ENCODE results near the gene P2RX2. TPM values are rescaled to one million over a fixed set of nuclear protein-coding genes. Genes with fewer than 3 reads are reported as not detected.

The P2RX2 gene
- total RNA-seq, 2 donors from 2014 or later = not detected

DNA sequence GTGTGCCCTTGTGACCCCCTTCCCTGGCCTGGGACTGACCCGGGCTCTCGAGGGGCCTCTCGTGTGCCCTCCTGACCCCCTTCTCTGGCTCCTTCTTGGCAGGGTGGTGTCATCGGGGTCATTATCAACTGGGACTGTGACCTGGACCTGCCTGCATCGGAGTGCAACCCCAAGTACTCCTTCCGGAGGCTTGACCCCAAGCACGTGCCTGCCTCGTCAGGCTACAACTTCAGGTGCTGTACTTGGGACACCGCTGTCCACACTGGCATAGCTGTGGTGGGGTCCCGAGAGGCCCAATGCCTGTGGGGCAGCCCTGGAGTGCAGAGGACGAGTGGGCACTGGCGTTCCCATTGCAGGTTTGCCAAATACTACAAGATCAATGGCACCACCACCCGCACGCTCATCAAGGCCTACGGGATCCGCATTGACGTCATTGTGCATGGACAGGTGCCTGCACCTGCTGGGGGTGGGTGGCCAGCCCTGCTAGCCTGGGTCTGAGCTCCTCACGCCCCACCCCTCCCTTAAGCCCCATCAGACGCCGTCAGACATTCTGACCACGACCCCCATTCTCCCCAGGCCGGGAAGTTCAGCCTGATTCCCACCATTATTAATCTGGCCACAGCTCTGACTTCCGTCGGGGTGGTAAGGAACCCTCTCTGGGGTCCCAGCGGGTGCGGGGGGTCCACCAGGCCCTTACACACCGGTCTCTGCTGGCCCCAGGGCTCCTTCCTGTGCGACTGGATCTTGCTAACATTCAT, 2.5 kb downstream of the P2RX2 start:
- no peak for TF ChIP-seq CTCF (IDR thresholded peaks at IDR 0.05)
- Histone ChIP-seq H3K27me3 (replicated peaks; ENCODE audit: insufficient read depth) (peaks cover 9% of the 10 kb centered on the region), H3K4me1 (ENCODE audit: control insufficient read depth in 1 of 2, low read depth in 2 of 2) (peaks cover 0 to 6% of the 10 kb centered on the region in 2 donors), H3K4me3 (no peak overlapping the region), H3K36me3 (peaks cover 18% of the 10 kb centered on the region), H3K9me3 (peaks cover 12% of the 10 kb centered on the region), H3K27ac (no peak overlapping the region)
- ATAC-seq (ENCODE audit: insufficient number of reproducible peaks, low FRiP score, low read depth) = no peak
- no peak for DNase-seq (ENCODE audit: low spot score)

- peaks cover 18% of the 10 kb centered on the region for H3K36me3 ChIP-seq
- ATAC-seq (ENCODE audit: insufficient number of reproducible peaks, low FRiP score, low read depth) = no peak
- H3K27me3 ChIP-seq (replicated peaks; ENCODE audit: insufficient read depth) = peaks cover 9% of the 10 kb centered on the region
- no peak overlapping the region for H3K4me3 ChIP-seq
- peaks cover 0 to 6% of the 10 kb centered on the region in 2 donors for H3K4me1 ChIP-seq (ENCODE audit: control insufficient read depth in 1 of 2, low read depth in 2 of 2)
- peaks cover 7% of the 10 kb centered on the region for H3K9me3 ChIP-seq
- TF ChIP-seq CTCF (IDR thresholded peaks at IDR 0.05) = no peak
- H3K27ac ChIP-seq = no peak overlapping the region
- no peak for DNase-seq (ENCODE audit: low spot score)
Measured at GRCh38 chr12:132621657-132622435, 3.3 kb downstream of the P2RX2 start.

- H3K27me3 ChIP-seq (replicated peaks; ENCODE audit: insufficient read depth) = peaks cover 4% of the 10 kb centered on the region
- no peak for TF ChIP-seq CTCF (IDR thresholded peaks at IDR 0.05)
- DNase-seq (ENCODE audit: low spot score) = peak; percentile 22
- H3K9me3 ChIP-seq = no peaks in the 10 kb centered on the region
- ATAC-seq (ENCODE audit: insufficient number of reproducible peaks, low FRiP score, low read depth) = no peak
- H3K4me3 ChIP-seq = no peak overlapping the region
- peaks cover 18% of the 10 kb centered on the region for H3K36me3 ChIP-seq
- H3K27ac ChIP-seq = no peak overlapping the region
- peaks cover 0 to 6% of the 10 kb centered on the region in 2 donors for H3K4me1 ChIP-seq (ENCODE audit: control insufficient read depth in 1 of 2, low read depth in 2 of 2)
Measured at GRCh38 chr12:132622437-132623071, 4.0 kb downstream of the P2RX2 start.

- no peak for TF ChIP-seq CTCF (IDR thresholded peaks at IDR 0.05)
- DNase-seq (ENCODE audit: low spot score) = no peak
- H3K36me3 ChIP-seq = peaks cover 18% of the 10 kb centered on the region
- no peak overlapping the region for H3K4me3 ChIP-seq
- no peak for ATAC-seq (ENCODE audit: insufficient number of reproducible peaks, low FRiP score, low read depth)
- no peak overlapping the region for H3K27ac ChIP-seq
- H3K9me3 ChIP-seq = no peaks in the 10 kb centered on the region
- no peaks in the 10 kb centered on the region for H3K27me3 ChIP-seq (replicated peaks; ENCODE audit: insufficient read depth)
- H3K4me1 ChIP-seq (ENCODE audit: control insufficient read depth in 1 of 2, low read depth in 2 of 2) = peaks cover 0 to 6% of the 10 kb centered on the region in 2 donors
Measured at GRCh38 chr12:132623072-132623869, 4.7 kb downstream of the P2RX2 start.
